Measurements from ENCODE around the gene LPO. TPM values are rescaled to one million over a fixed set of nuclear protein-coding genes. Genes with fewer than 3 reads are reported as not detected.
A peak's percentile ranks its signal among the peaks of the same experiment; 100 is the strongest.

Gene LPO
- polyA plus RNA-seq, 1 donor = 0.37 TPM

DNA sequence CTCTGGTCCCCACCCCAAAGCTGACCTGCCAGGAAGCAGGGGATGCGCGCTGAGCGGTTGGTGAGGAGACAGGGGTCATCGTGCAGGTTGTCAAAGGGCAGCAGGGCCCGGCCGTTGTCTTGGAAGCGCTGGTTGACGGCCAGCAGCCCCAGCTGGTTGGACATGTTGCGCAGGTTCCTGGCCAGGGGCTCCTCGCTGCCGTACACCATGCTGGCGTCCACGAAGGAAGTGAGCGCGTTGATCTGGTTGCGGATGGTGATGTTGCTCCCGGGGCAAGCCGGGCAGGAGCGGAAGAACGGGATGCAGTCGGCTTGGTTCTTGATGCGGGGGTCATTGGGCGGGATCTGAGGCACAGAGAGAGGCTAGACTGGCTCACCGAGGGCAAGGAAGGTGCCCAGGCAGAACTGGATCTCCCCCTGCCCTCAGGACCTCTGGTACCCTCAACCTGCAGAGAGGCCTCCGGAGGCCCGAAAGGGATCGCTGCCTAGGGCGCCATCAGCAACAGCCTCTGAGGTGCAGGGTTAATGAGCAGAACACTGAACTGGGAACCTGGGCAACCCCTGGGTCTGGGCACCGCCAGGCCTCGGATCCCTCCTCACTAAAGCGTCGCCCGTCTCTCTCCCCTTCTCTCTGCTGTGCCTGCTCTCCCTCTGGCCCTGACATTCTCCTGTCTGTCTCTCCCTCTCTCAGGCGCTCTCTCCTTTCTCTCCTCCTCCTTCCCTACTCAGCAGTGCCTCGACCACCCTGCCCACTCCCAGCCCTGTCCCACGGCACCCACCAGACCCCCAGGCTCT lies 39.6 kb downstream of the LPO start:
- DNase-seq = no peak
- H3K4me1 ChIP-seq (ENCODE audit: control insufficient read depth, insufficient read depth, low read length) = no peaks in the 10 kb centered on the region
- no peak overlapping the region for H3K4me3 ChIP-seq (ENCODE audit: low read length)
- no peaks in the 10 kb centered on the region for H3K36me3 ChIP-seq (ENCODE audit: control insufficient read depth, insufficient read depth, low read length)
- H3K27me3 ChIP-seq (ENCODE audit: control insufficient read depth, insufficient read depth, low read length) = peaks cover 47% of the 10 kb centered on the region
- no peak overlapping the region for H3K27ac ChIP-seq (ENCODE audit: low read length)
- WGBS (ENCODE audit: insufficient coverage, low lambda C conversion rate) = no CpG with 5 or more reads among the region's 36 CpGs
- no peaks in the 10 kb centered on the region for H3K9me3 ChIP-seq (ENCODE audit: control insufficient read depth, low read depth, low read length)

DNA sequence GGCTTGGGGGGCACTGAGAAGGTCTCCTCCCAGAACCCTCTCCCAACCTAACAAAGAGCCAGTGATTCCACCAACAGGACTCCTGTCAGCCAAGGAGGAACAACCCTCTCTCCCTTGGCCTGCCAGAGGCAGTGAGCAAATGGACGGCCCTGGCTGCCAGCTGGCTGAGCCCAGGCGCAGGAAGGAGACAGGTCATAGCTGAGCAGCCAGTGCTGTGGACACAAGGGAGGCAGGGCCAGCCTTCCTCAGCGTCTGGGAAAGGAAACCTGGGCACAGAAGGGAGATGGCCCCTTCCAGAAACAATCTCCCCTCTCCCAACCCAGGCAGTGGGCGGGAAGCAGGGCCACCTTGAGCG lies 40.3 kb downstream of the LPO start:
- no peak overlapping the region for H3K4me3 ChIP-seq (ENCODE audit: low read length)
- no peak overlapping the region for H3K27ac ChIP-seq (ENCODE audit: low read length)
- no peaks in the 10 kb centered on the region for H3K36me3 ChIP-seq (ENCODE audit: control insufficient read depth, insufficient read depth, low read length)
- peaks cover 52% of the 10 kb centered on the region for H3K27me3 ChIP-seq (ENCODE audit: control insufficient read depth, insufficient read depth, low read length)
- H3K9me3 ChIP-seq (ENCODE audit: control insufficient read depth, low read depth, low read length) = no peaks in the 10 kb centered on the region
- H3K4me1 ChIP-seq (ENCODE audit: control insufficient read depth, insufficient read depth, low read length) = no peaks in the 10 kb centered on the region
- WGBS (ENCODE audit: insufficient coverage, low lambda C conversion rate) = no CpG with 5 or more reads among the region's 5 CpGs
- DNase-seq = no peak

DNA sequence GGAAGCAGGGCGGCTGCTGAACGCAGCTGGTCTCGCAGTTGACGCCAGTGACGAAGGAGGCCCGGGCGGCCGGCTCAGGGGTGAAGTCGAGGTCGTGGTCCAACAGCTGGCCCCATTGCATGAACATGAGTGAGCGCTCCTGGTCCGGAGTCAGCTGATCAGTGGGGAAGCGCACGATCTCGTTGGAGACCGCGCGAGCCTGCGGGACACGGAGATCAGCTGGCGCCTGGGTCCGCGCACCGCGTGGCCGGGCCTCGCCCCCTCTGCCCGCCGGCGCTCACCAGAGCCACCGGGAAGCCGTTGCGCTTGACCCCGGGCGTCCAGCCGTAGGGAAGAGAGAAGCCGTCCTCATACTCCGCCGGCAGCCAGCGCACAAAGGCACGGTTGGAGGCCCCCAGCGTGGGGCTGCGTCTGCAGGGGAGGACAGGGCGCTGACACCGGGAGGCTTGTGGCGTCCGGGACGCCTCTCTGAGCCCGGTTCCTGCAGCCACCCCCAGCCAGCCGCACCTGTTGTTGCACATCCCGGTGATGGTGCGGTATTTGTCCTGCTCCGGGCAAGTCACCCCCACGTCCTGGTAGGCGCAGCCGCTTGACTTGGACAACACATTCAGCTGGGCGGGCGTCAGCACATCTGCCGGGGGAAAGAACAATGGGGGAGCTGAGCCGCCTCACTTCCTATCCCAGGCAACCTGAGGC lies 40.8 kb downstream of the LPO start:
- no CpG with 5 or more reads among the region's 60 CpGs for WGBS (ENCODE audit: insufficient coverage, low lambda C conversion rate)
- peaks cover 55% of the 10 kb centered on the region for H3K27me3 ChIP-seq (ENCODE audit: control insufficient read depth, insufficient read depth, low read length)
- H3K4me1 ChIP-seq (ENCODE audit: control insufficient read depth, insufficient read depth, low read length) = no peaks in the 10 kb centered on the region
- H3K27ac ChIP-seq (ENCODE audit: low read length) = no peak overlapping the region
- H3K36me3 ChIP-seq (ENCODE audit: control insufficient read depth, insufficient read depth, low read length) = no peaks in the 10 kb centered on the region
- no peaks in the 10 kb centered on the region for H3K9me3 ChIP-seq (ENCODE audit: control insufficient read depth, low read depth, low read length)
- H3K4me3 ChIP-seq (ENCODE audit: low read length) = no peak overlapping the region
- peak; percentile 66 to 72 for DNase-seq

DNA sequence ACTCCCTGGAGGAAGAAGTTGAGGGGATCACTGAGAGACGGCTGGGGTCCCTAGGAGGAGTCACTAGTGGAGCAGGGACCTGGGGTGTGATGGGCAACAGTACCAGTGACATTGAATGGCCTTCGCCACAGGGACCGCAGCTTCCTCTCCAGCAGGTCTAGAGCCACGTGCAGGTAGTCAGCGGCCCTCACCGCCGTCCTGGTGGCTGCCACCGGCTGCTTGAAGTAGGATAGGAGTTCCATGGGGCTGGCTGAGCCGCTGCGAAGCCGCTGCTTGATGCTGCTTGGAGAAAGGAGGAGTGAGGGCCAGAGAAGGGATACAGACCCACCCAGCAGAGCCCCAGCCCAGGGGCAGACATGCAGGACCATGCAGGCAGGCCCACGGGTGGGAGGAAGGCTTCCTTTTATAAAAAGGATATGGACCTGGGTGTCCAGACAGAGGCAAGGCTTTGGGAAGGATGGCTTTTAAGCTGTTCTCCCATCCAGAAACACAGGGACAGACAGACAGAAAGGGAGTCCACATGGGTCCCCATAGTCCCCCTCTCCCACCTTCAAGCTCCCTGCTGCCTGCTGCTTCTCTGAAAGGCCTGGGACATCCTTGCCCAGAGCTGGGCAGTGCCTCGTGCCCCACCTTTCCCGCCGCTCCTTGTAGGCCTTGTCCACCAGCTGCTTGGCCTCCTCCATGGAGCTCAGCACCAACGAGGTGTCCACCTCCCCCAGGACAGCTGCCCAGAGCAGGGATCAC lies 41.5 kb downstream of the LPO start:
- Histone ChIP-seq H3K9me3 (ENCODE audit: control insufficient read depth, low read depth, low read length) (no peaks in the 10 kb centered on the region), H3K27ac (ENCODE audit: low read length) (no peak overlapping the region), H3K36me3 (ENCODE audit: control insufficient read depth, insufficient read depth, low read length) (no peaks in the 10 kb centered on the region), H3K4me1 (ENCODE audit: control insufficient read depth, insufficient read depth, low read length) (no peaks in the 10 kb centered on the region), H3K4me3 (ENCODE audit: low read length) (no peak overlapping the region), H3K27me3 (ENCODE audit: control insufficient read depth, insufficient read depth, low read length) (peaks cover 55% of the 10 kb centered on the region)
- DNase-seq = no peak
- no CpG with 5 or more reads among the region's 16 CpGs for WGBS (ENCODE audit: insufficient coverage, low lambda C conversion rate)

DNA sequence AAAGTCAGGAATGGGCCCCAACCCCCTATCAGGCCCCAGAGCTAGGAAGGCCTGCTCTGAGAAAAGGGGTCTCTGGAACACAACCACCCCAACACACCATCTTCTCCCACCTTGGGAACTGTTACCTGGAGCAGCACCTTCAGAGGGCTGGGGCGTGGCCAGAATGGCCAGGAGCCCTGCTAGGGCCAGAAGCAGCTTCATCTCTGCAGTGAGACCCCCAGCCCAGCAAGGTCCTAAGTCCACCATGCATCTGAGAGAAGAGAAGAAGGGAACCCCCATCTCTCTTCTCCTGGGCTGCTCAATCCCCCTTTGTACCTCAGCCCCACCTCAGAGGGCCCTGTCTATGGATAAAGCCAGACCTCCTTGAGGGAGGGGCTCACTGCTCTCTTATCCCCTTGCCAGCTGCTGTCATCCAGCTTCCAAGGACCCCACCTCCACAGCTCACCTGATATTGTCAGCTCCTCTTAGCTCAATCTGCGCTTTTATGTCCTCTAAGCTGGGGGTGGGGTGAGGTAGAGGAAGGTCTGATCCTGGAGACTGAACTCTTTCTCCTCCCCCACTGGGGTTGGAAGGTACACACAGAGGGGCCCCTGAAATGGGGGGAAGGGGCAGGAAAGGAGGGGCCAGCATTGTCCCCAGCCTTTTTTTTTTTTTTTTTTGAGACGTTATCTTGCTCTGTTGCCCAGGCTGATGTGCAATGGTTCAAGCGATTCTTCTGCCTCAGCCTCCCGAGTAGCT lies 42.3 kb downstream of the LPO start, which contains the start of gene MPO:
Gene MPO, minus strand, starts transcription at position 456 of the 738 bp plus-strand sequence. Its CDS starts 177 bp downstream, at position 279.
- Histone ChIP-seq H3K4me3 (ENCODE audit: low read length) (no peak within 1 kb of the TSS), H3K9me3 (ENCODE audit: control insufficient read depth, low read depth, low read length) (no peaks in the 10 kb centered on the region), H3K4me1 (ENCODE audit: control insufficient read depth, insufficient read depth, low read length) (no peaks in the 10 kb centered on the region), H3K36me3 (ENCODE audit: control insufficient read depth, insufficient read depth, low read length) (no peaks in the 10 kb centered on the region), H3K27me3 (ENCODE audit: control insufficient read depth, insufficient read depth, low read length) (peaks cover 55% of the 10 kb centered on the region), H3K27ac (ENCODE audit: low read length) (no peak within 1 kb of the TSS)
- WGBS (ENCODE audit: insufficient coverage, low lambda C conversion rate) = no CpG with 5 or more reads among the region's 5 CpGs
- DNase-seq = no peak

DNA sequence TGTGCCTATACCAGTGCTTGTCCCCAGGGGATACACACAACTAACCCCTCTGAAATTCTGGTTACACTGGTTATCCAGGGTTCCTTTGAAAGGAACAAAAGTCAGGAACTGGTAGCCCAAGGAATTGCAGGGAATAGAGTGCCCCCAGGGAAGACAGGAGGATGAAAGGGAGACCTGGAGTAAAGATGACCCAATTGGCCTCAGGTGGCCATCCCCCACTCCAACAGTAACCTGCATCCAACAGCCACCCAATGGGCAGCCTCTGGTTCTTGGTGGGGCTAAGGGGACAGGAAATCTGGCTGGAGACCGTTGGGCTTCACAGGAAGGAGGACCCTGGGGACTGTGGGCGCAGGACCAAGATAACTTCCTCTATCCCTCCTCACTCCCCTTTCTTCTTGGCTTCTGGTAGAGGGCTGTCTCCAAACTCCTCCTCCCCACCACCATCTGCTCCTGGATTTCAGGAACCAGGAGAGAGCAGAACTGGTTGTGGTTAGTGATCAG lies 43.2 kb downstream of the LPO start:
- H3K27me3 ChIP-seq (ENCODE audit: control insufficient read depth, insufficient read depth, low read length) = peaks cover 52% of the 10 kb centered on the region
- WGBS (ENCODE audit: insufficient coverage, low lambda C conversion rate) = no CpG with 5 or more reads among the region's 2 CpGs
- no peaks in the 10 kb centered on the region for H3K4me1 ChIP-seq (ENCODE audit: control insufficient read depth, insufficient read depth, low read length)
- no peak overlapping the region for H3K4me3 ChIP-seq (ENCODE audit: low read length)
- no peak overlapping the region for H3K27ac ChIP-seq (ENCODE audit: low read length)
- no peaks in the 10 kb centered on the region for H3K9me3 ChIP-seq (ENCODE audit: control insufficient read depth, low read depth, low read length)
- no peak for DNase-seq
- H3K36me3 ChIP-seq (ENCODE audit: control insufficient read depth, insufficient read depth, low read length) = no peaks in the 10 kb centered on the region

DNA sequence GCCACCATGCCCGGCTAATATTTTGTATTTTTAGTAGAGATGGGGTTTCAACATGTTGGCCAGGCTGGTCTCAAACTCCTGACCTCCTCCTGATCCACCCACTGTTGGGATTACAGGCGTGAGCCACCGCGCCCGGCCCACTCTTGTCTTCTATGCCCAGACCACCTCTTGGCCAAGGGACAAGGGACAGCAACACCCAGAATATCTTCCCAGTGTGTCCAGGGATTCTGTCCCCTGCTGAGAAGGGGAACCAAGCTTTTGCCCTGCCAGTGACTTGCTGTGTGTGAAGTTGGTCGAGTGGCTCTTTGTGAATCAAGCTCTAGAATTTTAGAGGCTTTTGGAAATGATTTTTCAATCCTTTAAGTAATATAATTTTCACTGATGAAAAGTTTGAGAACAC lies 44.1 kb downstream of the LPO start:
- Histone ChIP-seq H3K4me3 (ENCODE audit: low read length) (no peak overlapping the region), H3K36me3 (ENCODE audit: control insufficient read depth, insufficient read depth, low read length) (no peaks in the 10 kb centered on the region), H3K27me3 (ENCODE audit: control insufficient read depth, insufficient read depth, low read length) (peaks cover 49% of the 10 kb centered on the region), H3K9me3 (ENCODE audit: control insufficient read depth, low read depth, low read length) (no peaks in the 10 kb centered on the region), H3K4me1 (ENCODE audit: control insufficient read depth, insufficient read depth, low read length) (no peaks in the 10 kb centered on the region), H3K27ac (ENCODE audit: low read length) (no peak overlapping the region)
- WGBS (ENCODE audit: insufficient coverage, low lambda C conversion rate) = no CpG with 5 or more reads among the region's 6 CpGs
- DNase-seq = no peak

DNA sequence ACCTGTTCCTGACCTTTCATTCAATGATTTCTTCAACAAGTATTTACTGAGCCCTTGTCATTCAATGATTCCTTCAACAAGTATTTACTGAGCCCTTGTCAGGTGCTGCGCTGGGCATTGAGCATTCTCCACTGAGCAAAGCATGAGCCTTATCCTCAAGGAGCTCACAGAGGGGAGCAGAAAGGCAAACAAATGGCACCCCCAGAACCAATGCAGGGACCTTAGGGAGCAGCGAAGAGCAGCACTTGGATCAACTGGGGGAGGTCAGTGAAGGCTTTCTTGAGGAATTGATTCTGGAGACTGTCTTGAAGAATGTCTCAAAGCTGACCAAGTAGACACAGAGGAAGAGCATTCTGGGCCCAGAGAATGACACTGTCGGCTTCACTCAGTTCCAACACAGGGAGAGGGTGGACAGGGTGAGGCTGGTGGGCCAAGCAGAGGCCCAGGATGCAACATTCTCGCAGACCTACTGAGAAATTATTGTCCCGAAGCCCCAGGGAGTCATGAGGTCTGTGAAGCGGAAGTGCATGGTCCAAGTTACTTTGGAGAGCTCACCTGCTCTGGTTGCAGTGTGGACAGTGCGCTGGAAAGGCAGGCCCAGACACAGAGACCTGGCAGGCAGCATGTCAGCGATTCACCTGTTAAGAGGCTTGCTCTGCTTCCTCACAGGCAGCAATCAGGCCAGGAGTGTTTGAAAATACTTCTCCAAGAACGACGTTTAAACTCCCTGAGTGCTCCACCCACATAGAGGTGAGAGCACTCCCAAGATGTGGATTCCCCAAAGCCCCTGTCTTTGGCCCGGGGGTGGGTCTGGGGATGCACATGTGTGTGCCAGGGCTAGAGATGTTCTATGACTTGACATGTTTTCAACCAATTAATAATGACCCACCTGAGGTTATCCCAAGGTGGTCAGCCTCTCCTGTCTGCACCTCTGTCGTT lies 45.6 kb downstream of the LPO start:
- no peaks in the 10 kb centered on the region for H3K9me3 ChIP-seq (ENCODE audit: control insufficient read depth, low read depth, low read length)
- no peaks in the 10 kb centered on the region for H3K36me3 ChIP-seq (ENCODE audit: control insufficient read depth, insufficient read depth, low read length)
- no CpG with 5 or more reads among the region's 12 CpGs for WGBS (ENCODE audit: insufficient coverage, low lambda C conversion rate)
- DNase-seq = no peak
- H3K4me1 ChIP-seq (ENCODE audit: control insufficient read depth, insufficient read depth, low read length) = no peaks in the 10 kb centered on the region
- H3K4me3 ChIP-seq (ENCODE audit: low read length) = no peak overlapping the region
- H3K27ac ChIP-seq (ENCODE audit: low read length) = no peak overlapping the region
- H3K27me3 ChIP-seq (ENCODE audit: control insufficient read depth, insufficient read depth, low read length) = peaks cover 36% of the 10 kb centered on the region

DNA sequence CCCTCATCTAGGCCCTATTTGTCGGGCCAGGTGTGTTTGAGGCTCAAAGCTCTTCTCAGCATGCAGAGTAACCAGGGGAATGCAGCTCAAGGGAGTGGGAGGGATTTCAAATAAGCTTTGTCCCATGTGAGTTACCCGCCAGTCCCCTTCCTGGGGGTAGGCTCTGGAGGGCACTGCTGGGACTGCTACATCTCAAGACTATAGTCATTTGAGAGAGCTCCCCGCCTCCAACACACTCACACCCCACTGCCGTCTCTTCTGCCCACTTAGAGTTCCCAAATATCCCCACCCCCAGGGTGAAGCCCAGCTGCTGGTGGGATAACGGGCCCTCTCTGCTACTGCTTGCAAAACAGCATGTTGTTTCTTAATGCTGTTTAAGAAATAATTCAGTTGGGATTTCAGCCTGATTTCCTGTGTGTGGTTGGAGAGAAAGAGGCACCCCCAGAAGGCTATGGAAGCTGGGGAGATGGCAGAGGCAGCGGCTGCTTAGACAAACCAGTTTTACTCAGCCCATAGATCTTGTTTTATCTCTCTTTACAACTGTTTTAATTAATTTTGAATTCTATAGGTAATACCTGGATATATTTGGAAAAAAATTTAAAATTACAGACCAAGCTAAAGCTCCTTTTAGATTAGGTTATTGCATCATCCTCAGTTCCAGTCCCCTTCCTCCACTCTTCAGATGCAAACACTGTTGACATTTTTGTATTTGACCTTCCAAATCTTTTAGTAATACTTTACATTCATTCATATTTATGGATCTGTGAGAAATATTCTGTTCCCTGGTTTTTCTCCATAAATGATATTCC lies 46.4 kb downstream of the LPO start:
- Histone ChIP-seq H3K4me1 (ENCODE audit: control insufficient read depth, insufficient read depth, low read length) (no peaks in the 10 kb centered on the region), H3K4me3 (ENCODE audit: low read length) (no peak overlapping the region), H3K27ac (ENCODE audit: low read length) (no peak overlapping the region), H3K9me3 (ENCODE audit: control insufficient read depth, low read depth, low read length) (no peaks in the 10 kb centered on the region), H3K27me3 (ENCODE audit: control insufficient read depth, insufficient read depth, low read length) (peaks cover 27% of the 10 kb centered on the region), H3K36me3 (ENCODE audit: control insufficient read depth, insufficient read depth, low read length) (no peaks in the 10 kb centered on the region)
- no peak for DNase-seq
- WGBS (ENCODE audit: insufficient coverage, low lambda C conversion rate) = no CpG with 5 or more reads among the region's 6 CpGs
